NCI-H2196 (cell line): ENCODE results near the gene CSN1S1.
A peak's percentile ranks its signal among the peaks of the same experiment; 100 is the strongest.
"Not testable (repeated sequence)": the region's sequence is repeated elsewhere in the genome, so short reads cannot be mapped to it uniquely, and the experiment has no call there.

Experiments
- DNase-seq: peaks from one replicate; lab custom pipeline; 2025; ENCODE audit not compliant: unreplicated experiment; lab: John Stamatoyannopoulos, UW

CSN1S1 gene

GRCh38 chr4:69930768-69931167 lies at the start of gene CSN1S1:
Gene CSN1S1, plus strand, starts transcription at chr4:69931068. Its CDS starts 1,488 bp downstream, at chr4:69932556.
- DNase-seq = no peak

- DNase-seq = no peak
These were observed 49.6 kb upstream of the CSN1S1 start for GRCh38 chr4:69881173-69881773.

GRCh38 chr4:69882150-69882549 lies 48.7 kb upstream of the CSN1S1 start:
- DNase-seq = no peak

- DNase-seq = no peak
These were observed 42.5 kb upstream of the CSN1S1 start for GRCh38 chr4:69888336-69888735.

- no peak for DNase-seq
These were observed 36.7 kb upstream of the CSN1S1 start for GRCh38 chr4:69894186-69894585.

- DNase-seq = no peak
These were observed 36.1 kb upstream of the CSN1S1 start for GRCh38 chr4:69894721-69895120.

- no peak for DNase-seq
These were observed 34.2 kb upstream of the CSN1S1 start for GRCh38 chr4:69896530-69897116.

GRCh38 chr4:69907151-69907550 lies 23.7 kb upstream of the CSN1S1 start:
- DNase-seq = no peak

GRCh38 chr4:69909195-69909594 lies 21.7 kb upstream of the CSN1S1 start:
- no peak for DNase-seq

GRCh38 chr4:69910016-69910782 lies 20.7 kb upstream of the CSN1S1 start:
- DNase-seq = no peak

GRCh38 chr4:69920874-69921273 lies 10.0 kb upstream of the CSN1S1 start:
- DNase-seq = no peak

- not testable (repeated sequence) for DNase-seq
These were observed 7.0 kb upstream of the CSN1S1 start for GRCh38 chr4:69923782-69924410.

- no peak for DNase-seq
These were observed 3.3 kb downstream of the CSN1S1 start for GRCh38 chr4:69934150-69934549.

GRCh38 chr4:69936566-69936965 lies 5.7 kb downstream of the CSN1S1 start:
- DNase-seq = no peak

- DNase-seq = no peak
These were observed 20.7 kb downstream of the CSN1S1 start for GRCh38 chr4:69951602-69952001.

GRCh38 chr4:69957209-69957608 lies 26.3 kb downstream of the CSN1S1 start:
- DNase-seq = no peak

GRCh38 chr4:69965628-69966027 lies 34.8 kb downstream of the CSN1S1 start, which contains the start of gene CSN2:
Gene CSN2, minus strand, starts transcription at chr4:69965728. Its CDS starts 4,733 bp downstream, at chr4:69960995.
- no peak for DNase-seq

- DNase-seq = no peak
These were observed 39.2 kb downstream of the CSN1S1 start for GRCh38 chr4:69970071-69970470.

- DNase-seq = no peak
These were observed 43.8 kb downstream of the CSN1S1 start for GRCh38 chr4:69974631-69975030.

- DNase-seq = no peak
These were observed 46.7 kb downstream of the CSN1S1 start for GRCh38 chr4:69977582-69977981.

GRCh38 chr4:69984030-69984443 lies 53.2 kb downstream of the CSN1S1 start:
- peak; percentile 1 for DNase-seq

- no peak for DNase-seq
These were observed 55.8 kb downstream of the CSN1S1 start for GRCh38 chr4:69986663-69987062.
